Measurements from ENCODE around the gene PRG3. TPM values are rescaled to one million over a fixed set of nuclear protein-coding genes. Genes with fewer than 3 reads are reported as not detected.

Gene PRG3
- total and polyA plus RNA-seq, 9 of the 15 experiments (the other 6 are each of a cell fraction or from before 2014, with no cell fraction given) = 0.18 to 0.55 (median 0.38) TPM; not detected in 6

- in situ Hi-C loops (cut with MboI) = no loop called here
- Histone ChIP-seq H3K4me2 (ENCODE audit: insufficient read depth, low read length) (no peak overlapping the region), H3K9ac (ENCODE audit: insufficient read depth in 1 of 2, low read depth in 2 of 2, low read length in 2 of 2) (no peak overlapping the region), H3K79me2 (ENCODE audit: control insufficient read depth, insufficient read depth, low read length) (peaks cover 5% of the 10 kb centered on the region; the same call in 2 of the 3 replicates), H3K9me1 (ENCODE audit: control insufficient read depth, insufficient read depth, low read length) (no peaks in the 10 kb centered on the region), H3K27ac (ENCODE audit: extremely low read depth, low read depth, low read length) (no peak overlapping the region), H4K20me1 (replicated peaks; ENCODE audit: control insufficient read depth, insufficient read depth, low read length) (no peaks in the 10 kb centered on the region; the same call in 1 of the 2 replicates), H3K4me3 (no peak overlapping the region), H3K9me3 (replicated peaks; ENCODE audit: control insufficient read depth, insufficient read depth, low read depth, low read length) (no peaks in the 10 kb centered on the region), H3K36me3 (ENCODE audit: control insufficient read depth, insufficient read depth, low read length) (peaks cover 82% of the 10 kb centered on the region), H2AFZ (ENCODE audit: low read depth, low read length) (no peak overlapping the region), H3K27me3 (ENCODE audit: control insufficient read depth in 2 of 2, insufficient read depth in 2 of 2, low read length in 2 of 2) (no peaks in the 10 kb centered on the region), H3K4me1 (replicated peaks in 1 of 2; ENCODE audit: control insufficient read depth in 2 of 2, insufficient read depth in 2 of 2, low read length in 2 of 2) (peaks cover 3 to 9% of the 10 kb centered on the region in 2 experiments; a peak in 4 of 5 replicates)
- POLR2A ChIA-PET = interaction anchor here (0.7 to 1.6 kb wide), 3 partner anchors 9 to 29 kb away, joined by 3 to 4 read pairs (median 3); no protein-coding TSS in a partner anchor
- no peak for DNase-seq (ENCODE audit: extremely low read depth in 1 of 4, low spot score in 3 of 4)
- 71% methylated on average over 2 of the region's 2 CpGs for WGBS (ENCODE audit: insufficient coverage, low coverage, missing lambda C conversion rate)
- no peak for FAIRE-seq
- no TSS peak for BruUV-seq (replicated peaks)
- no peak for ATAC-seq
- intact Hi-C loops (cut with micrococcal nuclease) = no loop called here
- CTCF ChIA-PET (ENCODE audit: low intra/inter-chr PET ratio) = no interaction called here
- no peak for TF ChIP-seq PTRF (tag; IDR thresholded peaks at IDR 0.05)
- no peak for TF ChIP-seq ARID3B (CRISPR knock-in tag; IDR thresholded peaks at IDR 0.05; ENCODE audit: borderline replicate concordance)
- TF ChIP-seq HDAC8 (tag; IDR thresholded peaks at IDR 0.05) = no peak
- TF ChIP-seq ZNF239 (CRISPR knock-in tag; IDR thresholded peaks at IDR 0.05) = no peak
- TF ChIP-seq ZNF318 (IDR thresholded peaks at IDR 0.05; ENCODE audit: borderline replicate concordance in 1 of 2, low read depth in 1 of 2) = no peak
- no peak for TF ChIP-seq JUNB (CRISPR knock-in tag; conservative IDR thresholded peaks at IDR 0.05)
- TF ChIP-seq GTF2A2 (tag; IDR thresholded peaks at IDR 0.05) = no peak
- no peak for TF ChIP-seq DNMT1 (IDR thresholded peaks at IDR 0.05)
- no peak for TF ChIP-seq MAFG (tag; conservative IDR thresholded peaks at IDR 0.05)
- TF ChIP-seq ZNF445 (CRISPR knock-in tag; IDR thresholded peaks at IDR 0.05; ENCODE audit: low read depth) = no peak
- TF ChIP-seq MITF (IDR thresholded peaks at IDR 0.05) = no peak
- TF ChIP-seq ZNF57 (CRISPR knock-in tag; IDR thresholded peaks at IDR 0.05) = no peak
Measured at GRCh38 chr11:57408771-57409170, 27.8 kb upstream of the PRG3 start.

Measured in K562 (cell line).